Nephron (organoid): ENCODE measurements around the gene NOB1.

ENCODE experiments used
- H3K27ac Mint-ChIP-seq, 3 experiments: 2 replicates each; pipeline ENCODE4 v1.8.0; 2020; ENCODE audit warnings: mixed read lengths in 3 of 3, mild to moderate bottlenecking in 2 of 3, moderate library complexity in 1 of 3
- H3K27me3 Mint-ChIP-seq: 2 replicates; pipeline ENCODE4 v1.8.0; 2021; ENCODE audit warnings: low read depth, mild to moderate bottlenecking, moderate library complexity, mixed read lengths
- H3K36me3 Mint-ChIP-seq: 2 replicates; pipeline ENCODE4 v1.8.0; 2020; ENCODE audit warnings: low read depth, mixed read lengths
- H3K4me1 Mint-ChIP-seq: 2 replicates; pipeline ENCODE4 v1.8.0; 2020; ENCODE audit warnings: mixed read lengths
- H3K4me3 Mint-ChIP-seq, 3 experiments: 2 replicates each; pipeline ENCODE4 v1.8.0; 2020; ENCODE audit warnings: mild to moderate bottlenecking in 3 of 3, mixed read lengths in 3 of 3, moderate library complexity in 2 of 3
- H3K9me3 Mint-ChIP-seq: 2 replicates; pipeline ENCODE4 v1.8.0; 2020; ENCODE audit warnings: mixed read lengths
- TF ChIP-seq, protein P1 (sequence below), 3 experiments: fragments of 200-600 bp; sonication (generic); IDR thresholded peaks; one replicate each; pipeline ENCODE4 v1.5.0; 2021; ENCODE audit warnings: antibody characterized with exemption in 3 of 3; ENCODE audit not compliant: unreplicated experiment in 3 of 3

Gene NOB1

GRCh38 chr16:69706256-69706974 lies 48.3 kb downstream of the NOB1 start:
- Mint-ChIP-seq H3K36me3 (peaks cover 35% of the 10 kb centered on the region), H3K27ac (peak overlapping the region; percentile 41 to 86 (median 67)), H3K4me3 (no peak overlapping the region), H3K4me1 (peaks cover 10% of the 10 kb centered on the region), H3K9me3 (no peaks in the 10 kb centered on the region), H3K27me3 (no peaks in the 10 kb centered on the region)
- TF ChIP-seq, protein P1, sequence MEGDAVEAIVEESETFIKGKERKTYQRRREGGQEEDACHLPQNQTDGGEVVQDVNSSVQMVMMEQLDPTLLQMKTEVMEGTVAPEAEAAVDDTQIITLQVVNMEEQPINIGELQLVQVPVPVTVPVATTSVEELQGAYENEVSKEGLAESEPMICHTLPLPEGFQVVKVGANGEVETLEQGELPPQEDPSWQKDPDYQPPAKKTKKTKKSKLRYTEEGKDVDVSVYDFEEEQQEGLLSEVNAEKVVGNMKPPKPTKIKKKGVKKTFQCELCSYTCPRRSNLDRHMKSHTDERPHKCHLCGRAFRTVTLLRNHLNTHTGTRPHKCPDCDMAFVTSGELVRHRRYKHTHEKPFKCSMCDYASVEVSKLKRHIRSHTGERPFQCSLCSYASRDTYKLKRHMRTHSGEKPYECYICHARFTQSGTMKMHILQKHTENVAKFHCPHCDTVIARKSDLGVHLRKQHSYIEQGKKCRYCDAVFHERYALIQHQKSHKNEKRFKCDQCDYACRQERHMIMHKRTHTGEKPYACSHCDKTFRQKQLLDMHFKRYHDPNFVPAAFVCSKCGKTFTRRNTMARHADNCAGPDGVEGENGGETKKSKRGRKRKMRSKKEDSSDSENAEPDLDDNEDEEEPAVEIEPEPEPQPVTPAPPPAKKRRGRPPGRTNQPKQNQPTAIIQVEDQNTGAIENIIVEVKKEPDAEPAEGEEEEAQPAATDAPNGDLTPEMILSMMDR (IDR thresholded peaks at IDR 0.05; ENCODE audit: unreplicated experiment in 3 of 3), result no peak

- Mint-ChIP-seq H3K27ac (peak overlapping the region; percentile 22 to 59 (median 45)), H3K4me3 (no peak overlapping the region), H3K36me3 (peaks cover 28% of the 10 kb centered on the region), H3K27me3 (no peaks in the 10 kb centered on the region), H3K9me3 (no peaks in the 10 kb centered on the region), H3K4me1 (no peaks in the 10 kb centered on the region)
- TF ChIP-seq, protein P1 (IDR thresholded peaks at IDR 0.05; ENCODE audit: unreplicated experiment in 3 of 3), result no peak
Measured at GRCh38 chr16:69703638-69704037, 51.1 kb downstream of the NOB1 start.

DNA sequence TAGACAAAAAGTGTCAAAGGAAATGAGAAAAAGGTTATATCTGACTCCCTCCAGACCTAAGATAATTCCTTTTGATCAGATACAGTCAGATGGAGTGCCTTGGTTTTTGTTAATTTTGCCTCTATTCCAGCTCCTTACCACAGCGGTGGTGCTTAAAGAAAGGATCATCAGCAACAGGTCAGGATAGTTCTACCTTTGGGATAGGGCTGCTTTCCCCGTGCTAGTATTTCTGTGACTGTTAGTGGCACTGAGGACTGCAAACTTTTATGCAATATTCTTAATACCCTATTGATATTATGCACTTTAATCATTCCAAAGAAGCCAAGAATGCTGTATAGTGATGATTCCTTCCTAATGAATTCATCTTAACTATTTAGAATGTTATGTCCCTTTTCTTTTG lies 52.9 kb downstream of the NOB1 start:
- H3K9me3 Mint-ChIP-seq, result no peaks in the 10 kb centered on the region
- H3K27me3 Mint-ChIP-seq, result no peaks in the 10 kb centered on the region
- peak overlapping the region in 1 of 3 experiments; percentile 28 for H3K27ac Mint-ChIP-seq
- no peaks in the 10 kb centered on the region for H3K4me1 Mint-ChIP-seq
- H3K36me3 Mint-ChIP-seq, result peaks cover 25% of the 10 kb centered on the region
- TF ChIP-seq, protein P1 (IDR thresholded peaks at IDR 0.05; ENCODE audit: unreplicated experiment in 3 of 3), result no peak
- no peak overlapping the region for H3K4me3 Mint-ChIP-seq

DNA sequence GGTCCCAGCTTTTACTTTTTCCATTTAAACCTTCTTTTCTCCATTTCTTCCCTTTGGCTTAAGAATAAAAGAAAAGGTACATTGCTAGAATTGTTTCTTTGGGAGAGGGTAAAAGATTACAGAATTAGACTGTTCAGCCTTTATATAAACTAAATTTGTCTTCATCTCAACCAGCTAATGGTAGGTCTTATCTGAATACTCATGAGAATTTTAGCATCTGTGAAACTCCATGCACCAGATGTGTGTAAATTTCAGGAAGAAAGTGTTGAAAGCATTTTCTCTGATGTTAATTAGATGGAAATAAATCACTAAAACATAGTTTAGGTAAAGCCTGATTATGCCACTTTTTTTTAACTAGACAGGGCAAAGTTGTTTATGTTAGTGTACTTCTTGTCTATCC lies 53.3 kb downstream of the NOB1 start:
- no peaks in the 10 kb centered on the region for H3K9me3 Mint-ChIP-seq
- H3K27ac Mint-ChIP-seq, result peak overlapping the region in 1 of 3 experiments; percentile 18
- peaks cover 25% of the 10 kb centered on the region for H3K36me3 Mint-ChIP-seq
- H3K4me1 Mint-ChIP-seq, result no peaks in the 10 kb centered on the region
- H3K27me3 Mint-ChIP-seq, result no peaks in the 10 kb centered on the region
- H3K4me3 Mint-ChIP-seq, result no peak overlapping the region
- TF ChIP-seq, protein P1 (IDR thresholded peaks at IDR 0.05; ENCODE audit: unreplicated experiment in 3 of 3), result no peak

DNA sequence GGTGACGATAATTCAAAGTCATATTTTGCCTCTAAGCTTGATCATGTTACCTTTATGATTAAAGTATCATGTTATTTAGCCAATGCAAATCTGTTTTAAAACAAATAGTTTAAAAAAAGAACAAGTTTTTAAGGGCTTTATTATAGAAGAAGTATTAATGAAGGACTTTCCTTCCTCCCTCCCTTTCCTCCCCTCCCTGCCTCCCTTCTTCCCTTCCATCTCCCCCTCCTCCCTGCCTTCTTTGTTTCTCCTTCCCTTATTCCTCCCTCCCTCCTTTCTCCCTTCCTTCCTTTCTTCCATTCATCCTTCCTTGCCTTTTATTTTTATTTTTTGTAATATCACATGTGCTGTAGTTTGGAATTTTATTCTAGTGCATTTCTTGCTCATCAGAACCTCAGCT lies 54.8 kb downstream of the NOB1 start:
- Mint-ChIP-seq H3K4me1 (peaks cover 4% of the 10 kb centered on the region), H3K4me3 (no peak overlapping the region), H3K36me3 (peaks cover 36% of the 10 kb centered on the region), H3K27ac (peak overlapping the region; percentile 39 to 80 (median 74)), H3K9me3 (no peaks in the 10 kb centered on the region), H3K27me3 (no peaks in the 10 kb centered on the region)
- TF ChIP-seq, protein P1 (IDR thresholded peaks at IDR 0.05; ENCODE audit: unreplicated experiment in 3 of 3), result no peak

GRCh38 chr16:69698404-69698803 lies 56.3 kb downstream of the NOB1 start:
- Mint-ChIP-seq H3K36me3 (peaks cover 39% of the 10 kb centered on the region), H3K9me3 (no peaks in the 10 kb centered on the region), H3K4me1 (peaks cover 4% of the 10 kb centered on the region), H3K27ac (no peak overlapping the region), H3K4me3 (no peak overlapping the region), H3K27me3 (no peaks in the 10 kb centered on the region)
- TF ChIP-seq, protein P1 (IDR thresholded peaks at IDR 0.05; ENCODE audit: unreplicated experiment in 3 of 3), result no peak
